CD4-positive, alpha-beta T cell treated with Interleukin-4 for 1 hour (primary cell): ENCODE measurements around the gene HNRNPC.
"Not testable (repeated sequence)": the region's sequence is repeated elsewhere in the genome, so short reads cannot be mapped to it uniquely, and the experiment has no call there.

ENCODE experiments used
- DNase-seq, 2 donors: peaks; one replicate each; pipeline ENCODE4 v3.0.0-alpha.2; 2020 to 2022

HNRNPC gene

DNA sequence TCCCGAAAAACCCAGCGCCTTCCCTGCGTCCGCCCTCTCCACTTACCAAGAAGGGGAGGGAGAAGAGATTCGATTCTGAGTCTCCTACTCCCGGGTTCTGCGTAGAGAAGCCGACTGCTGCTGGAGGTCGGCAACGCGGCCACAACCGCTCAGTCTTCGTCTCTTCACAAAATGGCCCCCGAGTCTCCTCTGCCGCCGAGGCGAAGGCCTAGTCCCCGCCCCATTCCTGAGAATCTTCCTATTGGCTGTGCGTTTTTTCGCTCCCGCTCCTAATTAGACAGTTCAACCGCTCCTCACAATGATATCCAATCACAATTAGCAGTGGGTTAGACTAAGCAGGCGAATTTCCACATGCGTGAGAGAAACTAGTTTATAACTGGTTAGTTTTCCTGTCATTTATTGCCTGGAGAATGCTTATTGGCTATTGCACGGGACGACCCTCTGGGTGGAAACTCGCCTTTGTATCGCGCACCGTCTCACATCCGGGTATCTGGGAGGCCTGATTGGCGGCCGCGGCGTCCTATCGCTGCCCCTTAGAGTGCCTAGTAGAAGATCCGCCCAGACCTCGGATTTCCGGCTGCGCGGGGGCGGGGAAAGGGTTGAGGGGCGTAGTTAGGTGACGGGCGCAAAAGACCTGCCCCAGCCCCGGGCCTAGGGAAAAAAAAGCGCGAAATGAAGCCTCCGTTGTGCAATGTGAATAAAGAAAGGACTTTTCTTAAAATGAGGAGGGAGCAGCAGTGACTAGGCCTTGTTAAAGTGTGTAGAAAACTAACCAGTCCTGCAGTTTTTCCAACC, at the start of gene HNRNPC:
HNRNPC (minus strand) TSS at position 191 of the 795 bp plus-strand sequence. CDS start 35,249 bp downstream, outside the sequence.
- peak; percentile 100 for DNase-seq

DNA sequence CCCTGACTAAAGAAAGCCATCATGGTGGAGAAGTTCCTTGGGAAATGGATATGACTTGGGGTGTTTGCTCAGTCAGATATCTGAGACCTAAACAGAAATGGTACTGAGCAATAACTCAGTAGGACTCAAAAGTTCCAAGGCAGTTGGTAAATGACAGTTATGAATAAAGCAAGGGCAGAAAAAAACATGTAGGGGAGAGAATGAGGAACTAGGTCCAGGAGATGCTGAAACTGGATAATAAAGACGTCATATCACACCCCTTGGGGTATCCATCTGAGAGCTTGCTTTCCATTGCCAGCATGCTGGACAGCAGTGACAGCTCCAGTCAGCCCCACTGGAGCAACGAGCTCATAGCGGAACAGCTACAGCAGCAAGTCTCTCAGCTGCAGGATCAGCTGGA, 48.2 kb upstream of the HNRNPC start:
- no peak for DNase-seq

DNA sequence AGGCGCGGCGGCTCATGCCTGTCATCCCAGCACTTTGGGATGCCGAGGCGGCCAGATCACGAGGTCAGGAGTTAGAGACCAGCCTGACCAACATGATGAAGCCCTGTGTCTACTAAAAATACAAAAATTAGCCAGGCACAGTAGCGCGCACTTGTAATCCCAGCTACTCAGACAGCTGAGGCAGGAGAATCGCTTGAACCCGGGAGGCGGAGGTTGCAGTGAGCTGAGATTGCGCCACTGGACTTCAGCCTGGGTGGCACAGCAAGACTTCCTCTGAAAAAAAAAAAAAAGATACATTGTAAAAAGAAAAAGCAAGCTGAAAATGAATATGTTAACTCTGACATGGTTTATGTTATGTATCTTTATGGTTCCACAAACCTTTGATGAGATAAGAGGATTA, 44.3 kb upstream of the HNRNPC start:
- DNase-seq: no peak

DNA sequence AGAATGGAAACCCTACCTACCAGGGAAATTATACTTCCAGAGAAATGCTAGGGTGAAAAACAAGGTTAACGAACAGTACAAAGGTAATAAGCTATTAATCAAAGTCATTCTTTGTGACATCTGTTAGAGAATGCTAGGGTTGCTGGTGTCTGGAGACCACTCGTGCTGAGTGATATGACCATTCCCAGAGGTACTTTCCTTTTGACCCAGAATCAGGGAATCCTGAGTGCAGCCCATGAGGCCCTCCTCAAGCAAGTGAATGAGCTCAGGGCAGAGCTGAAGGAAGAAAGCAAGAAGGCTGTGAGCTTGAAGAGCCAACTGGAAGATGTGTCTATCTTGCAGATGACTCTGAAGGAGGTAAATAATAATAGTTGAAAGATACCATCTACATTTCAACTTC, 42.4 kb upstream of the HNRNPC start:
- no peak for DNase-seq

DNA sequence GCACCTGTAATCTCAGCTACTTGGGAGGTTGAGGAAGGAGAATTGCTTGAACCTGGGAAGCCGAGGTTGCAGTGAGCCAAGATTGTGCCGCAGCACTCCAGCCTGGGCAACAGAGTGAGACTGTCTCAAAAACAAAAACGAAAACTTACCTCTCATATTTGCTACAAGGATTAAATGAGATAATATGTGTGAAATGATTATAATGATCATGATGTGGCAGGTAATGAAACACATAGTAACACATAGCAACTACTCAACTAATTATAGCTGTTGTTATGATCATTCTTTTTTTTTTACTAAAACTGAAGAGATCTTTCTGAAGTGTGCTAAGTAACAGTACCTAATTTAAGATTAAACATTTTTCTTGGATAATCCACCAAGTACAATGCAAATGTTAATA, 40.7 kb upstream of the HNRNPC start:
- DNase-seq: no peak

DNA sequence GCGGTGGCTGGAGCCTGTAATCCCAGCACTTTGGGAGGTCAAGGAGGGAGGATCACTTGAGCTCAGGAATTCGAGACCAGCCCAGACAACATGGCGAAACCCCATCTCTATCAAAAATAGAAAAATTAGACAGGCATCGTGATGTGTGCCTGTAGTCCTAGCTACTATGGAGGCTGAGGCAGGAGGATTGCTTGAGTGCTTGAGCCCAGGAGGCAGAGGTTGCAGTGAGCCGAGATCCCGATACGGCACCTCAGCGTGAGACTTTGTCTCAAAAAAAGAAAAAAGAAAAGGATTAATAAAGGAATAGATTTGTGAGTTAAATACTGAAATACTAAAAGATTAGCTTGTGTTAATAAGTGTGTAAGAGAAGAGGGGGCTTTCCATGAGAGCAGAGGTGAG, 40.0 kb upstream of the HNRNPC start:
- DNase-seq: no peak

DNA sequence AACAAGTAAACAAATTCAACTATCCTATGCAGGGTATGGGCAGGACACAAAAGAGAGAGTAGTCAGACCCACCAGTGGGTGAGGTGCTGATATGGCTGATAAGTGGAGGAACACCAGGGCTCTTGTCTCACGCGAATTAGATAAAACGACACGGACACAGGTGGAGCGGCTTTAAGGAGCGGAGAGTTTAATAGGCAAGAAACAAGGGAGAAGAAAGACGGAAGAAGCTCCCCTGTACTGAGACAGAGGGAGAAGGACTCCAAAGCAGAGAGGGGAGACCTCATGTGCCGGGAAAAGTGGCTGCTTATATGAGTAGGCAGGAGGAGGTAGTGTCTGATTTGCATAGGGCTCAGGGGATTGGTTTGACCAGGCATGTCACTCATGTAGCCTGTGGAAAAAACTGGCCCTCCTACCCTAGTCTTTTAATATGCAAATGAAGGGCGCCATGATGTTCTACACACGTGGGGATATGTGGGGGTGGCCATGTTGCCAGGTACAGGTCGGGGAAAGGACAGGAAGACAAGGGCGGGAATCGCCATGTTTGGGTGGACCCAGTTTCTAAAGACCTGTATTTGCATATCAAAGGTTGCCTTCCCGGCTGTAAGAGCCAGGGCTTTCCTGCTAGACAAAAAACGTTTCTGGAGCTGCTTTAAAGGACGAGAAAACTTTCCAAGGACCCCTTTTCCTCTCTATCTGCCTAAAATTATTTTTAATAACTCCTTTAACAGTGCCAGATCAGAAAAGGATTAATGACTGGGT, 39.4 kb upstream of the HNRNPC start:
- DNase-seq: peak; percentile 90

DNA sequence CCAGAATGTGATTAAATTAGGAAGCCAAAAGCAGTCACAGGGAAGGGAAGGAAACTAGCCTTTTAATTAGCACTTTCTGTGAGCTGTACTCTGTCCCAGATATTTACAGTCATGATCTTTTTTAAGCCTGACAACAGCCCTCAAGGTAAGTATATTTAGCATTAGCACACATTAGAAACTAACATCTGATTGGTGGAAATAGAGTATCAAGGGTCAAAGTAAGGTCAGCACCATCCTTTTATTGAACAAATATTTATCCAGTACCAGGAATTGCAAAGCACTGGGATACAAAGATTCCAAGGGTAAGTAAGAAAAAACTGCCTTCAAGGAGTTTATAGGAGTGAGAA, 38.9 kb upstream of the HNRNPC start:
- no peak for DNase-seq

DNA sequence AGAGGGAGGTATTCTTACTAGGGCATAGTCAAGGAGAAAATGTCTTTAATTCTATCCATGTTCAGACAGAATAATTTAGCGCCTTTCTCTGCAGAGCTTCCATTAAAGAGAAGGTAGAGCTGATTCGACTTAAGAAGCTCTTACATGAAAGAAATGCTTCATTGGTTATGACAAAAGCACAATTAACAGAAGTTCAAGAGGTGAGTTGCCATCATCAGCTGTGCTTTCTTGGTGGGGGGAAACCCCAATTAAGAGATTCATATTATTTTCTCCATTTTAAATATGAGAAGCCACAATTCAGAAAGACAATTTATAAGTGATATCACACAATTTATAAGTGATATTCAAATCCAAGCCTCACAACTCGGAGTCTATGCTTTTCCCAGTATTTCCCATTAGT, 38.4 kb upstream of the HNRNPC start:
- no peak for DNase-seq

DNA sequence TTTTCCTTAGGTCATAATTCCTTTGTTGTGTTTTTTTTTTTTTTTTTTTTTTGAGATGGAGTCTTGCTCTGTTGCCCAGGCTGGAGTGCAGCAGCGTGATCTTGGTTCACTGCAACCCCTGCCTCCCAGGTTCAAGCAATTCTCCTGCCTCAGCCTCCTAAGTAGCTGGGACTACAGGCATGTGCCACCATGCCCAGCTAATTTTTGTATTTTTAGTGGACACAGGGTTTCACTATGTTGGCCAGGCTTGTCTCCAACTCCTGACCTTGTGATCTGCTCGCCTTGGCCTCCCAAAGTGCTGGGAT, 33.5 kb upstream of the HNRNPC start:
- not testable (repeated sequence) for DNase-seq

DNA sequence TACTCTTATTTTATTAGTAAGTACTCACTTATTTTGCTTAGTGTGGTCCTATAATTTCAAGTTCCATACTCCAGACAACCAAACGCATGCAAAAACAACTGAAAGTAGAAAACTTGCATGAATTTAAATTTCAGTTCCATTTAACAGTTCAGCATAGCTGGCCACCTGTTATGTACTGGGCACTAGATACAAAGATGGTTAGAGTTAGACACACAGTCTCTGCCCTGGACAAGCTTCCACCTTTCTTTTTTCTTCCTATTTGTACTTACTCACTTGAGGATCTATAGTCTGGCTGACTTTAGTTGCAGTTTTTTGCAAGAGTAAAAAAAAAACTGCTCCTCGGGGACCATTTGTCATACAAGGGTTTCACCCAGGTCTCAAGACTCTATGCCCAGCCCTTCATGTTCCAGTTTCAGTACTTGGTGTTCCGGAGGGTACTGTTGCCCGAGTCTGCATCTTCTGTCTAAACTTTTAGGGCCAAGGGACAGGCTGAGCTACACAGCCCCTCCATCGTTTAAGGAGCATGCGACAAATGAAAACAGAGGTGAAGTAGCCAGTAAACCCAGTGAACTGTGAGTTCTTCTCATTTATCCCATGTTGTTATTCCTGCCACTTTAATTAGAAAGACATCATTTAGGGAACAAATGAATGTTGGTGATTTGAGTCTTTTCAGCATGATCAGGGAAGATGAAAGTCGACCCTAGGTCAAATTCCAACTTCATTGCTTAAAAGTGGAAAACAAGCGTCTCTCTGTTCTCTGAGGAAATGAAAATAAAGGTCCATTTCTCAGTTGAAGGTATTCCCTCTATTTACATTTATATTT, 33.0 kb upstream of the HNRNPC start:
- no peak for DNase-seq

DNA sequence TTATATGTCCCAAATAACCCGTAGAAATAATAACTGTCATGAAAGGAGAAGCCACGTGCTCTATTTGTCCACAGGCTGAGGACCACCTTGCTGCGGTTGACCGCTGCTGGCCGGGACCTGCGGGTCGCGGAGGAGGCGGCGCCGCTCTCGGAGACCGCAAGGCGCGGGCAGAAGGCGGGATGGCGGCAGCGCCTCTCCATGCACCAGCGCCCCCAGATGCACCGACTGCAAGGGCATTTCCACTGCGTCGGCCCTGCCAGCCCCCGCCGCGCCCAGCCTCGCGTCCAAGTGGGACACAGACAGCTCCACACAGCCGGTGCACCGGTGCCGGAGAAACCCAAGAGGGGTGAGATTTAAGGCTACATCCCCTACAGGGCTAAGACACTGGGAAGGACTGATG, 31.6 kb upstream of the HNRNPC start:
- DNase-seq: peak; percentile 18 to 36

DNA sequence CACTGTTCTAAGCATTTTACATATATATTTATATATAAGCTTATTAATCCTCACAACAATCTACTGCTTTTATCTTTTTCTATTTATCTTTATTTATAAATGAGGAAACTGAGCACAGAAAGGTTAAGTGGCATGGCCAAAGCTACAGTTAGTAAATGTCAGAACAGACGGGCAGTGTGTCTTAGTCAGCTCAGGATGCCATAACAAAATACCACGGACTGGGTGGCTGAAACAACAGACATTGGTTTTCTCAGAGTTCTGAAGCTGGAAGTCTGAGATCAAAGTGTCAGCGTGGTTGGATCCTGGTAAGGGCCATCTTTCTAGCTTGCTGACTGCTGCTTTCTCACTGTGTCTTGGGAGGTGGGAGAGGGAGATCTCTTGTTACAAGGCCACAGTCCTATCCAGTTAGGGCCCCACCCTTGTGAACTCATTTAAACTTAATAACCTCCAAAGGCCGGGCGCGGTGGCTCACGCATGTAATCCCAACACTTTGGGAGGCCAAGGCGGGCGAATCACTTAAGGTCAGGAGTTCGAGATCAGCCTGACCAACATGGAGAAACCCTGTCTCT, 30.4 kb upstream of the HNRNPC start:
- no peak for DNase-seq

DNA sequence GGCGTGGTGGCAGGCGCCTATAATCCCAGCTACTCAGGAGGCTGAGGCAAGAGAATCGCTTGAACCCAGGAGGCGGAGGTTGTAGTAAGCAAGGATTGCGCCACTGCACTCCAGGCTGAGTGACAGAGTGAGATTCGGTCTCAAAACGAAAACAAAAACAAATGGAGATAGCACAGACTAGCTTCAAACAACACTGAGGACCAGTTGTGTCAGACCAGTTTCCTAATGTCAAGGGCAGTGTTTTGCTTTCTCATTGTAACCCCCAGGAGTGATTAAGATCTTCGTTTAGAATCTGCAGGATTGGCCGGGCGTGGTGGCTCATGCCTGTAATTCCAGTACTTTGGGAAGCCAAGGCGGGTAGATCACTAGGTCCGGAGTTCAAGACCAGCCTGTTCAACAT, 29.1 kb upstream of the HNRNPC start:
- no peak for DNase-seq

DNA sequence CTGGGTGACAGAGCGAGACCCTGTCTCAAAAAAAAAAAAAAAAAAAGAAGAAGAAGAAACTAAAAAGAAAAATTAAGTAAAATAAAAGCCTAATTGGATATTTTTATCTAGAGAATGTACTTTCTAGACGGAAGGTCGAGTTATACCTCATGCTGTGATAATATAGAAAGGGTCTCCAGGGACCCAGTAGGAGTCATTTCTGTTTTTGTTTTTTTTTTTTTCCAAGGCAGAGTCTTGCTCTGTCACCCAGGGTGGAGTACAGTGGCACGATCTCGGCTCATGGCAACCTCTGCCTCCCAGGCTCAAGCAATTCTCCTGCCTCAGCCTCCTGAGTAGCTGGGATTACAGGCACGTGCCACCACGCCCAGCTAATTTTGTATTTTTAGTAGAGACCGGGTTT, 24.8 kb upstream of the HNRNPC start:
- DNase-seq: not testable (repeated sequence)

DNA sequence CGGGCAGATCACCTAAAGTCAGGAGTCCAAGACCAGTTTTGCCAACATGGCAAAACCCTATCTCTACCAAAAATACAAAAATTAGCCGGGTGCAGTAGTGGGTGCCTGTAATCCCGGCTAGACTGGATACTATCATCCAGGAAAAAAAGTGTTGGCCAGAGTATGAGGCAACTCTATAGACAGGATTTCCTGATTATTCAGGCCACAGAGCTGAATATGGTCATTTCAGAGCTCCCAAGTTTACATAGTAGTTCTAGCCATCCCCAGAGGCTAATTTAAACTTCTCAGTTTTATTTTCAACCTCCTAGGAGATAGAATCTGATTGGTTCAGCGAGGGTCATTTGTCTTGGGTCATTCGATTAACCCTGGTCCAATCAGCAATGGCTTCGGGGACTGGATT, 17.9 kb upstream of the HNRNPC start:
- DNase-seq: no peak

DNA sequence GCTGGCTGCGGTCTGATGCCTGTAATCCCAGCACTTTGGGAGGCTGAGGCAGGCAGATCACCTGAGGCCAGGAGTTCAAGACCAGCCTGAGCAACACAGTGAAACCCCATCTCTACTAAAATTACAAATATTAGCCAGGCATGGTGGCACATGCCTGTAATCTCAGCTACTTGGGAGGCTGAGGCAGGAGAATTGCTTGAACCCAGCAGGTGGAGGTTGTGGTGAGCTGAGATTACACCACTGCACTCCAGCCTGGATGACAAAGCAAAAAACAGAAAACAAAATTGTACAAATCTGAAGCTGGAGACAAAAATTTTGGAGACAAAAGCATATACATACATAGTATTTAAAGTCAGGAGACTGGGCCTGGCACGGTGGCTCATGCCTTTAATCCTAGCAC, 17.3 kb upstream of the HNRNPC start:
- DNase-seq: not testable (repeated sequence)

DNA sequence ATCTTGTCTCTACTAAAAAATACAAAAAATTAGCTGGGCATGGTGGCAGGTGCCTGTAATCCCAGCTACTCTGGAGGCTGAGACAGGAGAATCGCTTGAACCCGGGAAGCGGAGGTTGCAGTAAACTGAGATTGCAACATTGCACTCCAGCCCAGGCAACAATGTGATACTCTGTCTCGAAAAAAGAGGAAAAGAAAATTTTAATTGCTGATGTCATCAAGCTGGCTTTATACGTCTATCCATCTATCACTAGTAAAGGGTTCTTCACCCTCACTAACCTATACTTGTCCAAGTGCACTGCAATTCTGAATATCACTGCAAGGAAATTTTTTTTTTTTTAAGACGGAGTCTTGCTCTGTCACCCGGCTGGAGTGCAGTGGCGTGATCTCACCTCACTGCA, 12.7 kb upstream of the HNRNPC start:
- DNase-seq: not testable (repeated sequence)

DNA sequence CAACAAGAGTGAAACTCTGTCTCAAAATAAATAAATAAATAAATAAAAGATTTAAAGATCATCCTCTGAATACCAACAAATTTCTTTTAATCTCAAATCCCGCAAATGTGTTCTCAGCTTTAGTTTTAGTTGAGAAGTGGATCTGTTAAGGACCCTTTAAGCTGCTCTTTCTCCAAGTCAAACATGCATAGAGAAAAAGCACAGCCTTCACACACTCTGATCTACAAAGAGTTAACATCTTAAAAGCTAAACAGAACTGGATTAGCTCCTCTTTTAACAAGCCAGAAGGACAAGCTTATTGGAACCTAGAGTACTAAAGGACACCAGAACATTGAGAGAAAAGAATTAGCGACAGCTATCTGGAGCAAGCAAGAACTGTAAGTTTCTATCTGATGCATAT, 10.5 kb upstream of the HNRNPC start, which contains the start of gene RPGRIP1:
RPGRIP1 (plus strand) TSS at position 301 of the 400 bp plus-strand sequence. CDS start 7,894 bp downstream, outside the sequence.
- DNase-seq: no peak

DNA sequence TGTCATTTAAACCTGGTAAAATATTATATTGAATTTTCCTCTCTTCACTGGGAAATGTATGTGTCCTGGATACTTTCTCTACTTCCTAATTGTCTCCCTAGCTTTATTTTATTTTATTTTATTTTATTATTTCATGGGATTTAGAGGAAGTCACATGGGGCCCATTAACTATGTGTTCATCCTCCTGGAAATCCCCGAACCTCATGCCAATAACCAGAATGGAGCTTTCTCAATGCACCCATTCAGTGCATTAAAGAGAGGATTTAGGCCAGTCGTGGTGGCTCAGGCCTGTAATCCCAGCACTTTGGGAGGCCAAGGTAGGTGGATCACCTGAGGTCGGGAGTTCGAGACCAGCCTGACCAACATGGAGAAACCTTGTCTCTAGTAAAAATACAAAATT, 9.4 kb upstream of the HNRNPC start:
- DNase-seq: no peak

DNA sequence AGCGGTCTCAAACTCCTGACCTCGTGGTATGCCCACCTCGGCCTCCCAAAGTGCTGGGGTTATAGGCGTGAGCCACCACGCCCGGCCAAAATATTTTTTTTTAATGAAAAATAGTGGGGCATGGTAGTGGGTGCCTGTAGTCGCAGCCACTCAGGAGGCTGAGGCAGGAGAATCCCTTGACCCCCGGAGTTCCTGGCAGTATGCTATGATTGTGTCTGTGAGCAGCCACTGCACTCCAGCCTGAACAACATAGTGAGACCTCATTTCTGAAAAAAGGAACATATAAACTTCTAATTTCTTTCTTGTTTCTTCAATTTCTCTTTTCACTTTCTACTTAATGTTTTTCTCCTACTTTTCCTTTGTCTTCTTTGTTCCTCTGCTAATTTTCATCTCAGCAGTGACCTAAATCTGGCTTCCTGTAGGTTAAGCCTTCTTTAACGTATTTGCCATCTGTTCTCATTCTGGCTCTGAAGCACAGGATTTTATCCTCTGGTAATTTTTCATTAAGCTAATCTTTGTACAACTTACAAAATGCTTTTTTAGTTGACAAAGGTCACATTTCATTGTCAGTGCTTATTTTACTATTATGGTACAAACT, 6.1 kb upstream of the HNRNPC start:
- DNase-seq: no peak

DNA sequence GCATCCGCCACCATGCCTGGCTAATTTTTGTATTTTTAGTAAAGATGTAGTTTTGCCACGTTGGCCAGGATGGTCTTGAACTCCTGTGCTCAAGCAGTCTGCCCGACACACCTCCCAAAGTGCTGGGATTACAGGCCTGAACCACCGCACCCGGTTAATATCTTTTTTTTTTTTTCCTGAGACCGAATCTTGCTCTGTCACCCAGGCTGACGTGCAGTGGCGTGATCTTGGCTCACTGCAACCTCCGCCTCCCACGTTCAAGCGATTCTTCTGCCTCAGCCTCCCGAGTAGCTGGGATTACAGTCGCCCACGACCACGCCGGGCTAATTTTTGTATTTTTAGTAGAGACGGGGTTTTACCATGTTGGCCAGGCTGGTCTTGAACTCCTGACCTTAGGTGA, 3.4 kb upstream of the HNRNPC start:
- DNase-seq: not testable (repeated sequence)
